HepG2 (cell line): ENCODE measurements around the gene PIK3C3. TPM values are rescaled to one million over a fixed set of nuclear protein-coding genes. Genes with fewer than 3 reads are reported as not detected.

Experiments
- AKNA ChIP-seq: sonication (generic); formaldehyde crosslinking; IDR thresholded peaks from 2 replicates; pipeline ENCODE4 v1.4.0; 2020; ENCODE audit warnings: missing genetic modification reagents, borderline replicate concordance
- CREB1 ChIP-seq, 2 experiments: fragments of 450-650 bp in 1 of 2; IDR thresholded peaks; 2 replicates each; pipeline ENCODE4 v1.6.1; 2016 to 2017; ENCODE audit warnings: control low read depth in 1 of 2, mild to moderate bottlenecking in 1 of 2, missing compliant biosample characterization in 1 of 2, missing genetic modification characterization in 1 of 2
- EED ChIP-seq: sonication (generic); formaldehyde crosslinking; IDR thresholded peaks from 2 replicates; pipeline ENCODE4 v1.5.0; 2020; ENCODE audit warnings: mild to moderate bottlenecking, missing genetic modification reagents
- ETV5 ChIP-seq: IDR thresholded peaks from 2 replicates; pipeline ENCODE4 v1.6.1; 2018; ENCODE audit warnings: missing biosample characterization, missing genetic modification reagents, inconsistent platforms, borderline replicate concordance
- NR2F1 ChIP-seq, 2 experiments: fragments of 450-650 bp in 1 of 2; formaldehyde crosslinking in 1 of 2; IDR thresholded peaks; 2 replicates each; pipeline versions ENCODE4 v1.5.0 to v1.6.1; 2016 to 2020; ENCODE audit warnings: mild to moderate bottlenecking in 1 of 2, missing compliant biosample characterization in 1 of 2, missing genetic modification reagents in 1 of 2, moderate library complexity in 1 of 2
- PHF5A ChIP-seq: IDR thresholded peaks from one replicate; pipeline ENCODE4 v1.6.1; 2018; ENCODE audit warnings: low read depth, missing genetic modification reagents; ENCODE audit not compliant: unreplicated experiment
- SALL1 ChIP-seq: sonication (generic); formaldehyde crosslinking; IDR thresholded peaks from 2 replicates; pipeline ENCODE4 v1.8.0; 2022; ENCODE audit warnings: mild to moderate bottlenecking, missing genetic modification reagents
- SP4 ChIP-seq: sonication (generic); formaldehyde crosslinking; IDR thresholded peaks from 2 replicates; pipeline ENCODE4 v1.8.1; 2023; ENCODE audit warnings: mild to moderate bottlenecking, missing genetic modification reagents
- STAG1 ChIP-seq: sonication (generic); formaldehyde crosslinking; IDR thresholded peaks from 2 replicates; pipeline ENCODE4 v1.4.0; 2020; ENCODE audit warnings: missing genetic modification reagents
- TEAD3 ChIP-seq: optimal IDR thresholded peaks from 2 replicates; pipeline ENCODE3; 2016; ENCODE audit warnings: borderline replicate concordance
- TP53 ChIP-seq: sonication (generic); formaldehyde crosslinking; conservative IDR thresholded peaks from 2 replicates; pipeline ENCODE4 v1.4.0; 2020; ENCODE audit warnings: missing genetic modification reagents
- XRCC5 ChIP-seq: fragments of 200-400 bp; formaldehyde crosslinking; optimal IDR thresholded peaks from 2 replicates; pipeline ENCODE3; 2017; ENCODE audit warnings: mild to moderate bottlenecking, low read length
- ZNF432 ChIP-seq: sonication (generic); formaldehyde crosslinking; IDR thresholded peaks from 2 replicates; pipeline ENCODE4 v1.5.0; 2020; ENCODE audit warnings: missing genetic modification reagents, mild to moderate bottlenecking, borderline replicate concordance
- ZNF446 ChIP-seq: sonication (generic); formaldehyde crosslinking; IDR thresholded peaks from 2 replicates; pipeline ENCODE4 v1.5.0; 2020; ENCODE audit warnings: mild to moderate bottlenecking, missing genetic modification reagents
- ZNF589 ChIP-seq: sonication (generic); formaldehyde crosslinking; conservative IDR thresholded peaks from 2 replicates; pipeline ENCODE4 v1.8.0; 2022; ENCODE audit warnings: mild to moderate bottlenecking, moderate library complexity, missing genetic modification reagents
- ZNF644 ChIP-seq: IDR thresholded peaks from 2 replicates; pipeline ENCODE4 v1.6.1; 2016; ENCODE audit warnings: low read depth
- ZNF891 ChIP-seq: sonication (generic); formaldehyde crosslinking; IDR thresholded peaks from 2 replicates; pipeline ENCODE4 v1.5.0; 2020; ENCODE audit warnings: mild to moderate bottlenecking, missing genetic modification reagents
- ZSCAN5A ChIP-seq: sonication (generic); formaldehyde crosslinking; IDR thresholded peaks from 2 replicates; pipeline ENCODE4 v1.8.0; 2022; ENCODE audit warnings: mild to moderate bottlenecking, missing genetic modification reagents, borderline replicate concordance
- polyA plus RNA-seq, 8 experiments: library from polyadenylated mRNA; depleted of rRNA in 3 of 8; stranded (reverse) in 7 of 8; unstranded in 1 of 8; fragments of >200 nt; fragmentation: Illumina TruSeq in 4 of 8; extraction: Trizol in 4 of 8; gene quantifications; 2 replicates each; pipeline versions ENCODE4 v1.2.1 to v1.2.3, GENCODE V29; 2011 to 2016; ENCODE audit warnings: low read depth in 4 of 8, missing spikeins in 1 of 8, mixed read lengths in 1 of 8; ENCODE audit not compliant: insufficient read depth in 1 of 8
- total RNA-seq, 5 experiments: library from RNA; depleted of rRNA; stranded (reverse); fragments of >200 nt; fragmentation: Illumina TruSeq; extraction: Trizol; gene quantifications; 2 replicates each; pipeline ENCODE4 v1.2.3, GENCODE V29; 2016; ENCODE audit warnings: low read depth in 1 of 5

PIK3C3 gene
- total and polyA plus RNA-seq, 2 of the 13 experiments (the other 11 are each of a cell fraction or from before 2014, with no cell fraction given): 42.8 to 46.4 TPM

- peak; percentile 28; the same call in 1 of the 2 replicates for TF ChIP-seq ETV5 (CRISPR knock-in tag)
- no peak for TF ChIP-seq TP53 (CRISPR knock-in tag)
- no peak for TF ChIP-seq CREB1 (IDR thresholded peaks at IDR 0.05)
- TF ChIP-seq CREB1 (CRISPR knock-in tag; IDR thresholded peaks at IDR 0.05): no peak
- TF ChIP-seq PHF5A (CRISPR knock-in tag): no peak
- no peak for TF ChIP-seq ZNF446 (CRISPR knock-in tag)
- 0 out of 2 replicates have a peak, but pooled peaks have one; percentile 21 for TF ChIP-seq SALL1 (CRISPR knock-in tag)
- no peak for TF ChIP-seq AKNA
- no peak for TF ChIP-seq STAG1
- TF ChIP-seq ZSCAN5A (CRISPR knock-in tag): no peak
- TF ChIP-seq XRCC5: no peak
- TF ChIP-seq ZNF589 (CRISPR knock-in tag): no peak
- TF ChIP-seq ZNF891 (CRISPR knock-in tag): no peak
- TF ChIP-seq ZNF432 (CRISPR knock-in tag): no peak
- TF ChIP-seq NR2F1 (CRISPR knock-in tag; IDR thresholded peaks at IDR 0.05): no peak
- TF ChIP-seq SP4 (CRISPR knock-in tag): no peak
- no peak for TF ChIP-seq EED (CRISPR knock-in tag)
- TF ChIP-seq TEAD3: peak; percentile 46
- peak; percentile 59; the same call in 1 of the 2 replicates for TF ChIP-seq ZNF644 (CRISPR knock-in tag)
These were observed 157.8 kb downstream of the PIK3C3 start (continued) for GRCh38 chr18:42112657-42113420.
